GM12873 (cell line): ENCODE data around the gene UNC13D.
A peak's percentile ranks its signal among the peaks of the same experiment; 100 is the strongest.

Source experiments
- TF ChIP-seq, protein P1 (sequence below): IDR thresholded peaks from 2 replicates; pipeline ENCODE4 v1.5.1; 2012; ENCODE audit warnings: low read depth, mild to moderate bottlenecking, moderate library complexity, low read length, control low read depth; ENCODE audit not compliant: insufficient read depth; ENCODE audit errors: missing control alignments

Gene UNC13D

DNA sequence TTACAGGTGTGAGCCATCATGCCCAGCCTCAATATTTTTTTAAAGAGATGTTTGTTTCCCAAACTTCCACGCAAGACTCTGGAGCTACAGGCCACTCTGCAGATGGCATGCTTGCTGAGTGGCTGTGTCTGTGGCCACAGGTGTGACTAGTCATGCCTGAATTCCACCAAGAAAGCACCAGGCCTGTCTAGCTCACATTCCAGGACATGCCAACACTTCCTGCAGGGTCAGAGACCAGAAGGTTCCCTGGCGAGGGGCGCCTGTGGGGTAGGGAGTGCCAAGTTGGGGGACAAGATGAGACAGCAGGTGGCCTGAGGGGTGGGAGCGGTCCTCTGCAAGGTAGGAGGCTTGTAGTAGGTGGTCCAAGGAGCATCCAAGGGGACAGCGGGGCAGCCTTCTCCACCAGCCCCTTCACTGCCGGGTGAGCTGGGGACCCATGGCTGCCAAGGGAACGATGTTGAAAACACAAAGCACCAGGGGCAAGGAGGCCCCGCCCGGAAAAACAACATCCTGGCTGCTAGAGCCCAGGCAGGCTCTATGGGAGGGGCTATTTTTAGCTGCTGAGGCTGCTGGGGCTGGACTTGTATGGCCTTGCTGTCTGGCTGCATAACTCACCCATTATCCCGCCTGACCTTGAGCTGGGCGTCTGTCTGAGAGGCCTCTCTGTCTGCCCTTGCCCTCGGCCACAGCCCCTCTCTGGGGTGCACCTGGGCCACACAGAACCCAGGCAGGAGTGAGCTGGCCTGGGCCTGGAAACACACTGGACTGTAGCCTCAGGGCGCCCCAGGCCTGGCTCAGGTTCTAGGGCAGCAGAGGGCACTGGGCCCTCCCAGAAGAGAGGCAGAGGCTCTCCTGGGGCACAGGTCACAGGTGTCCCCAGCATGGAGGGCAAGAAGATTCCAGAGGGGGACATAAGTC is 28.5 kb upstream of the UNC13D start:
- TF ChIP-seq, protein P1, sequence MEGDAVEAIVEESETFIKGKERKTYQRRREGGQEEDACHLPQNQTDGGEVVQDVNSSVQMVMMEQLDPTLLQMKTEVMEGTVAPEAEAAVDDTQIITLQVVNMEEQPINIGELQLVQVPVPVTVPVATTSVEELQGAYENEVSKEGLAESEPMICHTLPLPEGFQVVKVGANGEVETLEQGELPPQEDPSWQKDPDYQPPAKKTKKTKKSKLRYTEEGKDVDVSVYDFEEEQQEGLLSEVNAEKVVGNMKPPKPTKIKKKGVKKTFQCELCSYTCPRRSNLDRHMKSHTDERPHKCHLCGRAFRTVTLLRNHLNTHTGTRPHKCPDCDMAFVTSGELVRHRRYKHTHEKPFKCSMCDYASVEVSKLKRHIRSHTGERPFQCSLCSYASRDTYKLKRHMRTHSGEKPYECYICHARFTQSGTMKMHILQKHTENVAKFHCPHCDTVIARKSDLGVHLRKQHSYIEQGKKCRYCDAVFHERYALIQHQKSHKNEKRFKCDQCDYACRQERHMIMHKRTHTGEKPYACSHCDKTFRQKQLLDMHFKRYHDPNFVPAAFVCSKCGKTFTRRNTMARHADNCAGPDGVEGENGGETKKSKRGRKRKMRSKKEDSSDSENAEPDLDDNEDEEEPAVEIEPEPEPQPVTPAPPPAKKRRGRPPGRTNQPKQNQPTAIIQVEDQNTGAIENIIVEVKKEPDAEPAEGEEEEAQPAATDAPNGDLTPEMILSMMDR = no peak

DNA sequence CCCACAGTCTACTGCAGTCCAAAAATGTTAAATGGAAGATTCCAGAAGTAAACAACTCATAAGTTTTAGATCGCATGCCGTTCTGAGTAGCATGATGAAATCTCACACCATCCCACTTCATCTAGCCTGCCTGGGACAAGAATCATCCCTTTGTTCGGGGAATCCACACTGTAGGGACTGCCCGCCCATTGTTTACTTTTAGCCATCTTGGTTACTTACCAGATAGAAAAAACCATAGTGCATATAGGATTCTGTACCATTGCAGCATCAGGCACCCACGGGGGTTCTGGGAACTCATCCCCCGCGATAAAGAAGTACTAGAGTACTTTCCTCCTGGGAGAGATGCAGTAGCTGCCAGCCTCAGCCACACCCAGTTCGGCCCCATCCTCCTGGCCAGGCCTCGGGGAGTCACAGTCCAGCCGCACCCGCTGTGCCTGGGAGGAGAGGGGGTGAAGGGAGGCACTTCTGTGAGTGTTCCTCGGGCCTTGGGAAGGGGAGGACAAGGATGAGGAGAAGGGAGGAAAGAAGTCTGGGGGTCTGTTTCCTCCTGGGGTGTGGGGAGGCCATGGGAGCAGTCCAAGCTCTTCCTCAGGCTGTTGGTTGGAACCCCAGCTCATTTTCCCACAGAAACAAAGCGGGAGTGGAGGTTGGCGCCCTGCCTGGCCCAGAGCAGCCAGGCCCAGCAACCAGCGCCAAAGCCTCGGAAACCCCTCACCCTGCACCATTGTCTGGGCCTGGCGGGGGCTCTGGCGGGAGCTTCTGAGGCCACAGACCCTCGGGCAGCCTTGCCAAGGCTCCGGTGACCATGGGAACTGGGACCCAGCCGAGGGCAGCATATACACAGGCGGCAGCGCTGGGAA is 25.3 kb upstream of the UNC13D start:
- TF ChIP-seq, protein P1 = no peak

DNA sequence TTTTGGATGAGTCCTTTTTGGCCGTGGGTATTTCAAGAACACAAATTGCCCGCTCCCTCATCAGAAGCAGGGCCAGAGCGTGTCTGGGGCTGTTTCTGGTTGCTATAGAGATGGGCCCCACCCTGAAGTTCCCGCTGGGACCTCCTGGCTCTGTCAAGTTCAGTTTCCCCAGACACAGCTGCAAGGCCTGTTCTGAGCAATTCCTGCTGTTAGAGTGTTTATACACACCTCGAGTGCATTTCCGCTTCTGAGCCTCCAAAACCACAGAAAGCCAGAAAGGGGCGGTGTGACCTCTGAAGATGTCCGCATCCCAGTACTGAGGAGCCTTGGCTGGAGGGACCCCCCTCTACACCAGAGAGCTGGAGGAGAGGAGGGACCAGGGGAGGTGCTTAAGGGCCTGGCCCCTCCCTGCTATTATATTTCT is 20.3 kb upstream of the UNC13D start:
- TF ChIP-seq, protein P1 = no peak

DNA sequence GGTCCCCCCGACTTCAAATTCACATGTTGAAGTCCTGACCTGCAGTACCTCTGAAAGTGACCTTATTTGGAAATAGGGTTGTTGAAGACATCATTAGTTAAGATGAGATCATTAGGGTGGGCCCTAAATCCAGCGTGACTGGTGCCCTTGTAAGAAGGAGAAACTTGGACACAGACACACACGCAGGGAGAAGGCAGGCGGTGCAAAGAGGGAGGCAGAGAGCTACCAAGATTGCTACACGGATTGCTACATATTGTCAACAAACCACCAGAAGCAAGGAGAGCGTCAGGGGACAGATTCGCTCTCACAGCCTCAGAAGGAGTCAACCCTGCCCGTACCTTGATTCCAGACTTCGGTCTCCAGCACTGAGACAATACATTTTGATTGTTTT is 17.7 kb upstream of the UNC13D start:
- TF ChIP-seq, protein P1 = no peak

DNA sequence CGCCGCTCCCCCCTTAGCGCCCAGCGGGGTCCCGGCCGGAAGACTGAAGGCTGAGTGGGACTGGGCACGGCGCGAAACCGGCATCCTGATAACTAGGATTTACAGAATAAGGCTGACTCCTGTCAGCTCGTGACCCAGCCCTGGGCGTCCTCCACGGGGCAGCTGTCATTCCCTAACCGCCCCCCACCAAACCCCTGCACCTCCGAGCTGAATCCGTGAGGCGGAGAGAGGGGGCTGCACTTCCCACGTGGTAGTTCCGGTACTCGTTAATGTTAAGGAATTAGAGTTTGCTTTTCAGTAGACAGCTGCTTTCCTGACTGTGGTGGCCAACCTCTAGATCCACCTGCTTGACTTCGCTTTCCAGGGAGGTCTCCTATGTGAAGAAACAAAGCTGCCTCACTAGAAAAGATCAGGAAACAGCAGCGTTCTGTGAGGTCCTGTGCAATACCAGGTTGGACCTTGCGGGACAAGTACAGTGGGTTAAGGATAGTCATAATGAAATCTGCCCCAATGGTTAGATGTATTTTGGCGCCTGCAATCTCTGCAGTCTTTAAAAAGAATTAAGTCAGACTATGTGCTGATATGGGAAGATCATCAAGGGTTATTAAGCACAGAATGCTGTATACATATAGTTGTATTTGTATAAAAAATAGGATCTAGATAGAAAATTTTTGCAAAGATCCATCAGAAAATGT is 12.0 kb upstream of the UNC13D start:
- TF ChIP-seq, protein P1 = no peak

DNA sequence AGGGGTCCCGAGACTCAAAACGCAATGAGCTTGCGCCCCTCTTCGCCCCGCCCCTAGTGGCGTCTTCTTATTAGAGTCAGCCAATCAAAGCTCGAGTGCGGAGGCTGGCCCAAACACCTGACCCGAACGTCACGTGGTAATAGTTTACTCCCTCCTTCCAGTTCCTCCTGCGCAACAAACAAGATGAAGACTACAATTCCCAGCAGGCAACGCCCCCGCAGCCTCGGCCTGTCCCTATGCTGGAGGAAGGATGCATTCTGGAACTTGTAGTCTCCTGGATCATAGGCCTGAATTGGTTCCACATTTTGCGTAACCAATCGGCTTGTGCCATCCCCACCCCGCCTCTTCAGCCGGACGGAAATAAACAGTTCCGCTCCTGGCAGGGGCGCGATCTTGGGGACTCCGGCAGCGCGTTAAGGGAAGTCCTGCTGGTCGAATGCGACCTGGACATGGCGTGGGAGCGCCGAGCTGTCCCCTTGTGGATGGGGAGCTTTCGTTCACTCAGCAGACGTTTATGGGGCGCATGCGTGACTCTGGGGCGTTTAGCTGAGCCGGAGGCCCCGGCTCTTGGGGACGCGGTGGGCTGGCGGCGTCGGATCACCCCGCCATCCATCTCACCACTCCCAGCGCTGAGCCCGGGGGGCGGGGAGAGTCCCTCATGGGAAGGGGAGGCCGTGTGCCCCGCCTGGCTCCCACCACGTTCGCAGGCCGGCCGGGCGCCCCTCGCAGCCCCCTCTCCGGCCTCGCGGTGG is 11.3 kb upstream of the UNC13D start, which contains the start of gene WBP2:
TSS of gene WBP2 (minus strand) at position 26 of the 752 bp plus-strand sequence. CDS start 38 bp downstream, outside the sequence.
- TF ChIP-seq, protein P1 = peak; percentile 37
